Measurements from ENCODE around the gene CORT.
"Not testable (repeated sequence)": the region's sequence is repeated elsewhere in the genome, so short reads cannot be mapped to it uniquely, and the experiment has no call there.

Gene CORT

GRCh38 chr1:10440305-10440704 is 9.5 kb upstream of the CORT start:
- no peak for DNase-seq

- DNase-seq, result no peak
Measured at GRCh38 chr1:10440794-10441193, 9.0 kb upstream of the CORT start.

GRCh38 chr1:10444248-10444647 is 5.6 kb upstream of the CORT start:
- no peak for DNase-seq

GRCh38 chr1:10444795-10445397 is 4.9 kb upstream of the CORT start:
- DNase-seq, result no peak

GRCh38 chr1:10446790-10447422 is 2.9 kb upstream of the CORT start:
- DNase-seq, result no peak

- no peak for DNase-seq
Measured at GRCh38 chr1:10450156-10450814, 454 bp downstream of the CORT start.

- DNase-seq, result no peak
Measured at GRCh38 chr1:10450836-10451235, 1.0 kb downstream of the CORT start.

GRCh38 chr1:10451287-10451686 is 1.5 kb downstream of the CORT start:
- DNase-seq, result no peak

- no peak for DNase-seq
Measured at GRCh38 chr1:10456048-10456447, 6.2 kb downstream of the CORT start.

GRCh38 chr1:10456661-10457060 is 6.8 kb downstream of the CORT start:
- DNase-seq, result peak; percentile 15

GRCh38 chr1:10457462-10457861 is 7.6 kb downstream of the CORT start:
- not testable (repeated sequence) for DNase-seq

GRCh38 chr1:10457875-10458274 is 8.0 kb downstream of the CORT start:
- no peak for DNase-seq

GRCh38 chr1:10459184-10459583 is 9.4 kb downstream of the CORT start:
- DNase-seq, result no peak

GRCh38 chr1:10467078-10467477 is 17.2 kb downstream of the CORT start:
- no peak for DNase-seq

- no peak for DNase-seq
Measured at GRCh38 chr1:10470043-10470442, 20.2 kb downstream of the CORT start.

GRCh38 chr1:10471411-10472219 is 21.8 kb downstream of the CORT start:
- DNase-seq, result no peak

GRCh38 chr1:10472220-10473144 is 22.7 kb downstream of the CORT start, which contains the start of gene DFFA:
Gene DFFA (minus strand): TSS chr1:10472529. CDS start chr1:10472458, 71 bp downstream.
- peak; percentile 90 for DNase-seq

GRCh38 chr1:10473145-10473765 is 23.4 kb downstream of the CORT start:
- no peak for DNase-seq

- not testable (repeated sequence) for DNase-seq
Measured at GRCh38 chr1:10474309-10474612, 24.4 kb downstream of the CORT start.

- DNase-seq, result peak; percentile 71
Measured at GRCh38 chr1:10474613-10475507, 25.0 kb downstream of the CORT start, which contains the start of gene PEX14. Gene PEX14 (plus strand): TSS chr1:10474950. CDS start chr1:10474967, 17 bp downstream.

- no peak for DNase-seq
Measured at GRCh38 chr1:10475510-10475909, 25.7 kb downstream of the CORT start.

All from NCI-H1436 (cell line).